ENCODE results near the gene TPRX1.
"Not testable (repeated sequence)": the region's sequence is repeated elsewhere in the genome, so short reads cannot be mapped to it uniquely, and the experiment has no call there.

Gene TPRX1

DNA sequence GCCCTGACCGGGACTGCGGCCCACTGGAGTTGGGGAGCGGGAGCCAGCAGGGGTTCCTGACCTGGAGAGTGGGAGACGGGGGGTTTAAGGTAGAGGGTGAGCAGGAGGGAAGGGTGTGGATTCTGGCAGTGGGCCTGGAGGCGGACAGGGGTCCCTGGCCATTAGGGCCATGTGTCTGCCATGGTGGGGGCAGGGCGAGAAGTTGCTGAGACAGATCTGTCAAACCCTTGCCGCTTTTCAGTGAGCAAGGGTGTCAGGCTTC is 38.1 kb downstream of the TPRX1 start:
- no peak for DNase-seq

DNA sequence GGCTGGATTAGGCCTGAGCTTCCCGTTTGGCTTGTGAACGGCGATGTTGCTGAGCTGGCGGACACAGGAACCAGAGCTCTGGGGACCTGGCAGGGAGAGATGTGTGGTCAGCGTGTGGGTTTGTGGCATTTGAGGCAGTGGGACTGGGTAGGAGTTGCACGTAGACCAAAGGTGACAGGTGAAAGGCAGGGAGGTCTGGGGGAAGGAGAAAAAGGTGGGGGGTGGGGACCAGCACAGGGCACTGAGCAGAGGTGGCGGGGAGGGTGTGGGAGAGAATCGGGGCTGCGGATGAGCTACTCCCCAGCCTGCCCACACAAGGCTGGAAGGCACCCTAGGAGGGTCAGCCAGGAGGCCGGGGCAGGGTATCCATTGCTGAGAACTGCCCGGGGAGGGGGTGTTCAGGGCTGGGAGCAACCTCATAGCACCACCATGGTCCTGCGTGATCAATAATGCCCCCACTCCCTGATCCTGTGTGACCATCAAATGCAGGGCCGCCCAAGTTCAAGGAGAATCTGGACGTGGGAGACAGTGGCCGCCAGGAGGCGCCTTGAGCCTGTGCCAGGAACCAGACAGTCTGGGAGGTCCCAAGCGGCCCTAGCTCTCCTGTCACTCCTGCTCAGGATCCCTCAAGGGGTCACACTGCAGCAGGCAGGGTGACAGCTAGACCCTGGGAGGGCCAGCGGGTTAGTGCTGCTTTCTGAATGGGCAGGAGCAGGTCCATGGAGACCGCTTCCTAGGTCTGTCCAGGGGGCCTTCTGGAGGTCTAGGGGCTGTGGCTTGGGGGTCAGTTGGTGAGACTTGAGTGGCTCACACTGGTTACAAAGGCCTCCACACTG is 38.6 kb downstream of the TPRX1 start:
- DNase-seq: peak; percentile 24

DNA sequence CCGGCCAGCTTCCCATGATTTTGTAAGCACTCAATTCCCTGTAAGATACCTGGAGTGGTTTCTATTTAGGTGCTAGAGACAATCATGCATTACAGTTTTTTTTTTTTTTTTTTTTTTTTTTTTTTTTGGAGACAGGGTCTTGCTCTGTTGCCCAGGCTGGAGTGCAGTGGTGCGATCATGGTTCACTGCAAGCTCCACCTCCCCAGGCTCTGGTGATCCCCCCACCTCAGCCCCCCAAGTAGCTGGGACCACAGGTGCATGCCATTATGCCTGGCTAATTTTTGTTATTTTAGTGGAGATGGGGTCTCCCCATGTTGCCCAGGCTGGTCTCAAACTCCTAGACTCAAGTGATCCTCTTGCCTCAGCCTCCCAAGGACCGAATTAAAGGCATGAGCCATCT is 39.6 kb downstream of the TPRX1 start:
- not testable (repeated sequence) for DNase-seq

DNA sequence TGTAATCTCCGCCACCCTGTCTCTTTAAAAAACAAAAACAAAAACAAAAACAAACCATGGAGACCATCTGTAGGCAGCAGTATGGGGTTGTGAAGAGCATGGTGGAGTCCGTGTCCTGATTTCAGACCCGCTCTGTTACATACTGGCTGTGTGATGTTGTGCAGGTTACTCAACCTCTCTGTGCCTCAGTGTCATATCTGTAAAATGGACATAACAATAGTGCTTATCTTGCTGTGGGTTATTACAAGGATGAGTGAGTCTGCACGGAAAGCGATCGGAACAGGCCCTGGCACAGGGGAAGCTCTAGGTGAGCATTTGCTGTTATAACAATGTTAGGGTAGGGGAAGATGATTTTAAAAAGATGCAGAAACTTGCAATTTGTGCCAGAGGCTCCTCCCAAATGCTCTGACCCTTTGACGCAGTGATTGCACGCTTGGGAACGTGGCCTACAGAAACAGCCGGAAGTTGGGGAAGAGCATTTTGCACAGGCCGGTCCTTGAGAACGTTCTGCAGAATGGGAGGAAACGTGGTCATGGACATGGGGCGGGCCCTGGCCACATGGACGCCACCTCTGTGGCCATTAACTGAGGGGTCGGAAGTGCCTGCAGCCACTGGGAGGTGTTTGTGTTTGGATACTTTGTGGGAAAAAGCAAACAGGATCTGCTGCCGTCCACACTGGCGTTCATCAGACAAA is 41.6 kb downstream of the TPRX1 start:
- DNase-seq: no peak

DNA sequence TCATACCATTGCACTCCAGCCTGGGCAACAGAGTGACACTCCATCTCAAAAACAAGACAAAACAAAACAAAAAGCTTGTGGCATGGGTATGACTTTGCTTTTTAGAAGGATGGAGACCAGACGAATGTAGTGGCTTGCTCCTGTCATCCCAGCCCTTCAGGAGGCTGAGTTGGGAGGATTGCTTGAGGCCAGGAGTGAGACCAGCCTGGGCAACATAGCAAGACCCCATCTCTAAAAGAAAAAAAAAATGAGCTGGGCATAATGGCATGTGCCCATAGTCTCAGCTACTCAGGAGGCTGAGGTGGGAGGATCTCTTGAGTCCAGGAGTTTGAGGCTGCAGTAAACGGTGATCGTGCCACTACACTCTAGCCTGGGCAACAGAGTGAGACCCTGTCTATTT is 42.2 kb downstream of the TPRX1 start:
- DNase-seq: no peak

DNA sequence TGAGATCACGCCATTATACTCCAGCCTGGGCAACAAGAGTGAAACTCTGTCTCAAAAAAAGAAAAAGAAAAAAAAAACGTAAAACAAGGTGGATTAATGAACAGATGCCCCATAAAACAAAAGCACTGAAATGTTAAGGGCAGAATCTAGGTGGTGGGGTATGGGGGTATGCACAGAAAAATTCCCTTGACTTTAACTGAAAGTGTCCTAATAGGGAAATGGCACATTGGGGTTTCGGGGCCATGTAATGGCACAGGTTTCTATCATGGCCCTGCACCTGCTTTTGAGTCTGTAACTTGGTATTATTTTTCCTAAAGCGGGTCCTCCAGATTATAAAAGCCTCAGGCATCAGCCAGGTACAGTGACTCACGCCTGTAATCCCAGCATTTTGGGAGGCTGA is 42.8 kb downstream of the TPRX1 start:
- no peak for DNase-seq

DNA sequence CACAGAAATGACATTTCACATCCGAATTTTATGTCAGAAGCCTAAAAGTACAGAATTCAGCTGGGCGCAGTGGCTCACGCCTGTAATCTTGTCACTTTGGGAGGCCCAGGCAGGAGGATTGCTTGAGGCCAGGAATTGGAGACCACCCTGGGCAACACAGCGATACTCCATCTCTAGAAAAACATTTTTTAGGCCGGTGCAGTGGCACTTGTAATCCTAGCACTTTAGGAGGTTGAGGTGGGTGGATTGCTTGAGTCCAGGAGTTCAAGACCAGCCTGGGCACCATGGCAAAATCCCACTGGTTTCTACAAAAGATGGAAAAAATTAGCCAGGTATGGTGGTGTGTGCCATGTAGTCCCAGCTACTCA is 43.7 kb downstream of the TPRX1 start:
- DNase-seq: no peak

DNA sequence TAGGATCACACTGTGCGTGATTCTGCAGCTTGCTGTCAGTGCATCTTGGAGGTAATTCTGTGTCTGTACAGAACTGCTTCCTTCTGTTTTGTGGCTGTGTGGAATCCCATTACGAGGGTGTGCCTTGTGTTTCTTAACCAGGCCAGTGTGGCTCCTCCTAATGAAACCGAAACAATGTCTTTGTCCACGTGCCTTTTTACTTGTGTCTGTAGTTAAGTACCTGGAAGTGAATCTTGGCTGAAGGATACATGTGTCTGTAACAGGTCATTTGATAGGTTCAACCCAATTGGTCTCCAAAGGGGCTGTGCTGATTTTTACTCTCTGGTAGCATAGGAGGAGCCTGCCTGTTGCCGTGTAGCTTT is 45.9 kb downstream of the TPRX1 start:
- DNase-seq: no peak

DNA sequence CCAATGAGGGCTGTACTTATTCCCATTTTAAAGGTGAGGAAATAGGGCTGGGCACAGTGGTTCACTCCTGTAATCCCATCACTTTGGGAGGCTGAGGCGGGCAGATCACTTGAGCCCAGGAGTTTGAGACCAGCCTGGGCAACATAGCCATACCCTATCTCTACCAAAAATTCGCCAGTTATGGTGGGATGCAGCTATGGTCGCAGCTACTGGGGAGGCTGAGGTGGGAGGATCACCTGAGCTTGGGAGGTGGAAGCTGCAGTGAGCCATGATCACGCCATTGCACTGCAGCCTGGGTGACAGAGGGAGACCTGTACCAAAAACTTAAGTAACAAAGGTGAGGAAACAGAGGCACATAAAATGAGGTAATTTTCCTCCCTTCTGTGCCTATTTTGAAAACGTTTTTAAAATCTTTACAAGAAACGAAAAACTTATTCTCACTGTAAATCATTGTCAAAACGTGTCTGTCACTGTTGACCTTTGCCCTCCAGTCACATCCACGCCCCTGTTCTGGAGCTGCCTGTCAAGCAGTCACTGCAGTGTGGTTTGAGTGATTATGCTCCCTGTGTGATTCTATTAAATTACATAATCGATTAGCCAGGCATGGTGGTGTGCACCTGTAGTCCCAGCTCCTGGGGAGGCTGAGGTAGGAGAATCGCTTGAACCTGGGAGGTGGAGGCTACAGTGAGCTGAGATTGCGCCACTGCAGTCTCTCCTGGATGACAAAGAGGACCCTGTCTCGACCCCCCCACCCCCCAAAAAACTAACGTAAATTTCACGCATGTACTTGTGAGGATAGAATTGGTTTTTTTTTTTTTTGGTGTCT is 46.5 kb downstream of the TPRX1 start:
- DNase-seq: no peak

DNA sequence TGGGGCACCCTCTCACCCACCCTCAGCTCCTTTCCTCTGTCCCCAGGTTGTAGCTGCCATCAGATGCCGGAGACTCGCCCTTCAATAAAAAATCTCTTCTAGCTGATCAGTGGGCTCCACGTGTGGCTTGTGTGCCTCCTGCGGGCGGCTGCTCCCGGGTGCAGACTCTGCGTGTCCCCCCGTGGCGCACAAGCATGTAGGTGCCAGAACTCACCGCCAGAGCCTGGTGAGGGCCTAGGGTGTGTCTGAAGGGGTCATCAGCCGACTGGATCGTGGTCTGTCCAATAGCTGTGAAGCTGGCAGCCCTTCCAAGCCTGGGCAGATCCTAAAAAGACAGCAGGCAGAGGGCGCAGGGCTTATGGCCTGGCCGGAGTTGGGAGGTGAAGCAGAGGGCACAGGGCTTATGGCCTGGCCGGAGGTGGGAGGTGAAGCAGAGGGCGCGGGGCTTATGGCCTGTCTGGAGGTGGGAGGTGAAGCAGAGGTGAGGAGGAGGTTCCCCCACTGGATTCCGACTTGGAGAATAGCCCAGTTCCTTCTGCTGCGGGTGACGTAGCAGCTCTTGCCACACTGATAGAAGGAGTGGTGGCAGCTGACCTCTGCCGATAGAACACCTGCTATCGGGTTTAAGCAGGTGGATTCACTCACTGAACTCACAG is 47.3 kb downstream of the TPRX1 start:
- no peak for DNase-seq

DNA sequence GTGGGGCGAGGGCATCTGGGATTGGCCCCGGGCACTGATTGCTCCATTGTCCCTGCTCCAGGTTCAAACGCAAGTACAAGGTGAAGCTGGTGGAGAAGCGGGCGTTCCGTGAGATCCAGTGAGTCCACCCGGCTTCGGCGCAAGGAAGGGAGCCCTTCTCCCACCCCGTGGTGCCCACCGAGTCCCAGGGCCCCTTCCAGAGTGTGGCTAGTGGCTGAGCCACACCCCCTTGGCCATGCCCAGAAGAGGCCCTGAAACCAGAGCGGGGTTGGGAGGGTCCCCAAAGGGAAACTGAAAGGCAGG is 47.8 kb downstream of the TPRX1 start:
- DNase-seq: no peak

DNA sequence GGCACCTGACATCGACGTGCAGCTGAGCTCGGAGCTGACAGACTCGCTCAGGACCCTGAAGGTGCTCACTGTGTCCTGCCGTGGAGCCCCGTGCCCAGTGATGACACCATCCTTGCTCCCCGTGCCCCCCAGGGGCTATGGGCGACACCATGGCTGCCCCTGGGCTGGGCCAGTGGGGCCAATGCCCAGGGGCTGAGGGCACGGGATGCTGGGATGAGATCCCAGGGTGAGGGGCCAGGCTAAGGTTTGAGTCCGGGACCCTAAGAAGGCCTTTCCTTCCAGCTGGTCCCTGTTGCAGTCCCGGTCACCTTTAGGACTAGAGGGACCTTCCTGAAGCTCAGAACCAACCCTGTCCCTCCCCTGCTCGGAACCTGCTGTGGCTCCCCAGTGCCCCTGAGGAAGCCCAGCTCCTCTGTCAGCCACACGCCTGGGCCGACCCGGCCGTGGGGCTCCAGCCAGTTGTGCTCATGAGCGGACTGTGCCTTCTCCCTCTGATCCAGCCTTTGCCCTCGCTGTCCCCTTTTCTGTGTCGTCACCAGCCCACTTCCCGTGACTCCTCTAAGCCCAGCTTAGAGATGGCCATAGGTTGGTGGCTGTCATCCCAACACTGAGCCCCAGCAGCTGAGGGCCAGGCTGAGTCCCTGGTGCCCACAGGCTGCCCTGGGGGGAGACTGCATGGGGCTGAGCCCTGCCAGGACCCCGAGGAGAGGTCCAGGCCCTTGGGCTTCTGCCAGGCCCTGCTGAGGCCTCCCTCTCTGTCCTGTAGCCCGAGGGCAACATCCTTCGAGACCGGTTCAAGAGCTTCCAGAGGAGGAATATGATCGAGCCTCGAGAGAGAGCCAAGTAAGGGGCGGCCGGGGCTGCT is 48.4 kb downstream of the TPRX1 start:
- no peak for DNase-seq

DNA sequence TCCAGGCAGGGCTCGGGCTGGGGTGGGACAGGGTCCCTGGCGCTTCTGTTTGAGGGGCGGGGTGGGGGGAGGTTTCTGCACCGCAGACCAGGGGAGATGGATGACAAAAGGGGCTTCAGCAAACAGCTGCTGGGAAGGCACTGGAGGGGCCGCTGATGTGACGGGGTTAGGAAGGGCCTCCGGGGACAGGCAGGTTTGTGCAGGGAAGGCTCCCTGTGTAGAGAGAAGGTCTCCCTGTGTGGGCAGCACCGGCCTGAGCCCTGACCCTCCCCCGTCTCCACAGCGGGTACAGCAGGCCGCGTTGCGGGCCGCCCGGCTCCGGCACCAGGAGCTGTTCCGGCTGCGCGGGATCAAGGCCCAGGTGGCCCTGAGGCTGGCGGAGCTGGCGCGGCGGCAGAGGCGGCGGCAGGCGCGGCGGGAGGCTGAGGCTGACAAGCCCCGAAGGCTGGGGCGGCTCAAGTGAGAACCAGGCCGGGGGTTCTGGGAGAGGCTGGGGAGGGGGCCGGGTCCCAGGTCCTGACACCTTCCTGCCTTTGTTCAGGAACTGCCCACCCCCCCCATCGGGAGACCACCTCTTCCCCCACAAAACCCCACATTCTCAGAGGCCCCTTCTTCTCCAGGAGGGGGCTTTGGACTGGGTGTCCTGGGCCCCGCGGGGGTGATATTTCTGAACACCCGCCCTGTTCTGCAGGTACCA is 49.1 kb downstream of the TPRX1 start:
- DNase-seq: no peak

DNA sequence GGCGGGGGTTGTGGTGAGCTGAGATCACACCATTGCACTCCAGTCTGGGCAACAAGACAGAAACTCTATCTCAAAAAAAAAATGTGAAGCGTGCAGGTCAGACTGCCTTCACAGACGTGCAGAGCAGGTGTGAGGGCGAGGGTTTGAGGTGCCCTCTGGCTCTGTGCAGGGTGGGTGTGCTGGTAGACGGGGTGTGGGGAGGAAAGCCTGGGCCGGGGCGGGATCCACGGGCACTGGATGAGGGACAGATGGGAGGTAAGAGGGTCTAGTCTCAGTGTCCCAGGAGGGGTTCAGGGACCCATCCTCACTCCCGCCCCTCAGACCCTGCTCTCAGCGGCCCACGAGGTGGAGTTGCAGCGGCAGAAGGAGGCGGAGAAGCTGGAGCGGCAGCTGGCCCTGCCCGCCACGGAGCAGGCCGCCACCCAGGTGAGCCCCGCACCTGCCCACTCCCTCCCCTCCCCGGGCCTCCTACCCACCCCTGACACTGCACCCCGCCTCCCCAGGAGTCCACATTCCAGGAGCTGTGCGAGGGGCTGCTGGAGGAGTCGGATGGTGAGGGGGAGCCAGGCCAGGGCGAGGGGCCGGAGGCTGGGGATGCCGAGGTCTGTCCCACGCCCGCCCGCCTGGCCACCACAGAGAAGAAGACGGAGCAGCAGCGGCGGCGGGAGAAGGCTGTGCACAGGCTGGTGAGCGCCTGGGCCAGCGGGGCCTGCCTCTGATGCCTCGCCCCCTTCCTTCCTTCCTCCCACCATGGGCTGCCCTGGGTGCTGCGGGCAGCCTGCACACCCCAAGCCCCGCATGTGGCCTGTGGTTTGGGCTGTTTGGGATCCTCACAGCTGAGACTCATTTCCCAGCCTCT is 49.9 kb downstream of the TPRX1 start:
- DNase-seq: no peak

DNA sequence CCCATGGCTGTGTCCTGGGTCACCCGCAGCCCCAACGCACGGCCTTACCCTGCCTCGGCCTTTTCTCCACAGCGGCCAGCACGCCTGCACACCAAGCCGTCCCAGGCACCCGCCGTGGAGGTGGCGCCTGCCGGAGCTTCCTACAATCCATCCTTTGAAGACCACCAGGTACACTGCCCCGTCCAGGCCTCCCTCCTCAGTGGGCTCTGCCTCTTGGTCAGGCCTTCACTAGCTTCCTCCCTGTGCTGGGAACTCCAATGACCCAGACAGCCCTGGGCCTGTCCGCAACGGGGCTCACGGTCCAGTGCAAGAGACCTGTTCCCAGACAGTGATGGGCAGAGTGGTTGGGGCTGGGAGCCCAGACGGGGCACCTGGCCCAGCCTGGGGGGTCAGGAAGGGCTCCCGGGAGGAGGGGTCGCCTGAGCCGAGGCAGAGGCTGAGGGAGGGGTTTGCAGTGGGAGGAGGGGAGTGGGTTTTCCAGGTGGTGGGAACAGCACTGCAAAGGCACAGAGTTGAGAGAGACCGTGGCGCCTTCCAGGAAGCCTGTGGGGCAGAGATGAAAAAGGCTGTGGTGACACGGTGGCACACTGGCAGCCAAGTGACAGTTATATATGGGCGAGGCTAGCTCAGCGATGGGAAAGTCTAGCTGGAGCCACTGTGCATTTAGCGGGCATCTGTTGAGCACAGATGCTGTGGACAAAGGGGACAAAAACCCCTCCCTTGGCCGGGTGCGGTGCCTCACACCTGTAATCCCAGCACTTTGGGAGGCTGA is 51.7 kb downstream of the TPRX1 start:
- no peak for DNase-seq
